Transverse colon (tissue), 3 donors: ENCODE data around the gene SPRR2B.
"Not testable (repeated sequence)": the region's sequence is repeated elsewhere in the genome, so short reads cannot be mapped to it uniquely, and the experiment has no call there.

ENCODE experiments used
- CTCF ChIP-seq, 5 experiments: fragments of 200-600 bp in 3 of 5; fragments of 450-650 bp in 2 of 5; sonication (generic) in 3 of 5; IDR thresholded peaks; 1 replicate in 2 of 5; 2 replicates in 3 of 5; pipeline ENCODE4 v1.5.1; 2016 to 2017; ENCODE audit warnings: antibody characterized with exemption in 5 of 5, inconsistent platforms in 3 of 5, mild to moderate bottlenecking in 2 of 5, moderate library complexity in 1 of 5
- POLR2A ChIP-seq: fragments of 450-650 bp; IDR thresholded peaks from one replicate; pipeline ENCODE4 v1.6.1; 2016; ENCODE audit warnings: antibody characterized with exemption, mild to moderate bottlenecking, moderate library complexity

- TF ChIP-seq CTCF (IDR thresholded peaks at IDR 0.05); POLR2A: not testable (repeated sequence)
Observed at GRCh38 chr1:153022340-153022739, 49.1 kb downstream of the SPRR2B start.
